Stimulated activated CD4-positive, alpha-beta T cell treated with anti-CD3 and anti-CD28 coated beads, TNF-alpha, amount 100 ng/mL, for 1 hour (primary cell): ENCODE measurements around the gene UGT1A5.
A peak's percentile ranks its signal among the peaks of the same experiment; 100 is the strongest.
"Not testable (repeated sequence)": the region's sequence is repeated elsewhere in the genome, so short reads cannot be mapped to it uniquely, and the experiment has no call there.

Experiments
- DNase-seq, 3 donors: peaks; one replicate each; pipeline ENCODE4 v3.0.0-alpha.2; 2020; ENCODE audit warnings: low read depth in 3 of 3, low spot score in 1 of 3

UGT1A5 gene

DNA sequence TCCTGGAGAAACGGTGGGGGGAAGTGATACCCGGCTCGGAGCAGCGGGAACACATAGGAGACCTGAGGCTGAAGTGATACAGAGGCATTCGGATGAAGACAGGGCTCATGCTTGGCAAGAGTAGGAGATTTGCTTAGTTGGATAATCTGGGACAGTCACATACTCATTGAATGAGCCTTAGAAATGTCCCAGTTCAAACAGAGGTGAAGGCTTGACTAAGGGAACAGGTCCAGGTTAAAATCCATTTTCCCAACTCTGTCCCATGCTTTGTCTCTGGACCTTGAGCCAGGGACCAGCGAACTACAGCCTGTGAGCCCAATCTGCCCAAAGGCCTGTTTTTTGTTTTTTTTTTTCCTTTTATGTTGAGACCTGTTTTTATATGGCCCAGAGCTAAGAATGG is 18.7 kb upstream of the UGT1A5 start:
- no peak for DNase-seq

GRCh38 chr2:233698740-233699139 is 14.0 kb upstream of the UGT1A5 start:
- DNase-seq: no peak

DNA sequence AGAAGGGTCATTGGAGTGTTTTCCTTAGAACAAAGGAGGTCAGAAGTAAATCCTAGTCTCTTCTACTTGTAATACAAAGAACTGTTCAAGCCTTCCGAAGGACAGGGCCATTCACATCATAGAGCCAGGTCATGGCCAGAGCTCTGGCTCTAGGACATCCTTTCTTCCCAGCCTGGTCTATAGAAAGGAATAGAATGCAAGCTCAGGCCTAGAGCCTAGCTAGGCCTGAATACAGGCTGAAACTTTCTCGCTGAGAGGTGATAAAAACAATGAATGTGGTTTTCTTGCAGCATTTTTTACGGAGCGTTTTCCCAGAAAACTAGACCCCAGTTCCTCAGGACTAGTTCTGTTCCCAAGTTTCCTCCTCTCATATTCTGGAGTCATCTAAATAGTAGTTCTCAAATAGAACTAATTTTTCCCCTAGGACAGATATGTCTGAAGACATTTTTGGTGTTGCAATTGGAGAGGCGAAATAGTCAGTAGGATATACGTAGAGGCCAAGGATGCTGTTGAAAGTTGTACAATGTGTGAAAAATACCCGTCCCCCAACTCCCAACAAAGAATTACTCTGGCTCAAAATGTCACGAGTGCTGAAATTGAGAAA is 13.2 kb upstream of the UGT1A5 start:
- no peak for DNase-seq

DNA sequence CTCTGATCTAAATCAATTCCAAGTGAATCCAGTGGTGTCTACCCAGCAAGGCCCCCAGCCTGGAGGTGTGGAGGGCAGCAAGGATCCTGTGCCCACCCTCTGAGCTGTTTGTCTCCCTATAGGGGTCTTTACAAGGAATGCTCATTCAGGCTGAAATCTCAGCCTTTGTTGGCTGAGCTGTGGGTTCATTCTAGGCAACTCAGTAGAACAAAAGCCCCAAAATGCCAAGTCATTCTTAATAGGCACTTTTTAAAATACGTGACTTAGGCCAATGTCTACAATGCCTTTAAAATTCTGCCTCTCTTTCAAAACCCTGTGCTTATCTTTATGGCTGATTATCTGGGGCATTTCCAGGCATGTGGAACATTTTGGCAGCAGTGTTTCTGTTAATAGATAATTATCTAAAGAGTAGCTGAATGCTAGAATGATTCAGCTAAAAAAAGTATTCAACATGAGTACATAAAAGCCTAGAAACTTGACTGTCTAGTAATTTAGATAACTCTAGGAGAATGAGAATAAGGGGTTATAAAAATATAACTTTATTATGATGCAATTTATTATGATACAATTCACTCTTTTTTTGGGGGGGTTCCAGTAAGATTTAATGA is 12.6 kb upstream of the UGT1A5 start:
- DNase-seq: no peak

DNA sequence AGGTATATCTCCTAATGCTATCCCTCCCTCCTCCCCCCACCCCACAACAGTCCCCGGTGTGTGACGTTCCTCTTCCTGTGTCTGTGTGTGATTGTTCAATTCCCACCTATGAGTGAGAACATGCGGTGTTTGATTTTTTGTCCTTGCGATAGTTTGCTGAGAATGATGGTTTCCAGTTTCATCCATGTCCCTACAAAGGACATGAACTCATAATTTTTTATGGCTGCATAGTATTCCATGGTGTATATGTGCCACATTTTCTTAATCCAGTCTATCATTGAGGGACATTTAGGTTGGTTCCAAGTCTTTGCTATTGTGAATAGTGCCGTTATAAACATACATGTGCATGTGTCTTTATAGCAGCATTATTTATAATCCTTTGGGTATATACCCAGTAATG is 11.9 kb upstream of the UGT1A5 start:
- DNase-seq: not testable (repeated sequence)

DNA sequence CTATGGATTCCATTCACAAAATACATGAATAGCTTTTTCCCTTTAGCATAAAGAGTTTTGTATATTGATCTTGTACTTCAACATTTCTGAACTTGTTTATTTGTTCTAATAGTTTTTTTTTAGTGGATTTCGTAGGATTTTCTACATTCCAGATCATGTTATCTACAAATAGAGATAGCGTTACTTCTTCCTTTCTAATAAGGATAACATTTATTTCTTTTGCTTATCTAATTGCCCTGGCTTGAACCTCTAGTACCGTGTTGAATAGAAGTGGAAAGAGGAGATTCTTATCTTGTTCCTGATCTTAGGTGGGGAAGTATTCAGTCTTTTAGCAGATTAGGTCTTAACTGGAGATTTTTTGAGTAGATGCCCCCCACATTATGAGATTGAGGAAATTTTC is 10.5 kb upstream of the UGT1A5 start:
- DNase-seq: no peak

DNA sequence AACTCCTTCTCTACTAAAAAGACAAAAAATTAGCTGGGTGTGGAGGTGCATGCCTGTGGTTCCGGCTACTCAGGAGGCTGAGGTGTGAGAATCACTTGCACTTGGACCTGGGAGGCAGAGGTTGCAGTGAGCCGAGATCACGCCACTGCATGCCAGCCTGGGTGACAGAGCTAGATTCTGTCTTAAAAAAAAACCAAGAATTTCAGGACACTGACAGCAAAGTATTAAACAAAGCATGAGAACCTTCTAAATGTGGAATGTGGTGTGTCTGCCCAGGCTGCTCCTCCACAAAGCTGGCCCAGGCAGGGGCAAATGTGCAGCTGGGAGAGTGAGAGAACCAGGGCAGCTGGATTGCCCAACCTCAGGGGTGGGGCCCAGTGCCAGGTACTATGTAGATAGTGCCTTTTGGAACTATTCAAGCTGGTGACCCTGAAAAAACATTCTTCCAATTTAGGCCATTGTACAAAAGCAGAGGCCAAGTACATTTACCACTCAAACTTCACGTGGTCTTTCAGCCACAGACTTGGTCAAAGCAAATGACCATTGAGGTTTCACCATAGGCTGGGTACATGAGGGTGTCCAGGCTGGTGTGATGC is 6.7 kb upstream of the UGT1A5 start:
- DNase-seq: no peak

DNA sequence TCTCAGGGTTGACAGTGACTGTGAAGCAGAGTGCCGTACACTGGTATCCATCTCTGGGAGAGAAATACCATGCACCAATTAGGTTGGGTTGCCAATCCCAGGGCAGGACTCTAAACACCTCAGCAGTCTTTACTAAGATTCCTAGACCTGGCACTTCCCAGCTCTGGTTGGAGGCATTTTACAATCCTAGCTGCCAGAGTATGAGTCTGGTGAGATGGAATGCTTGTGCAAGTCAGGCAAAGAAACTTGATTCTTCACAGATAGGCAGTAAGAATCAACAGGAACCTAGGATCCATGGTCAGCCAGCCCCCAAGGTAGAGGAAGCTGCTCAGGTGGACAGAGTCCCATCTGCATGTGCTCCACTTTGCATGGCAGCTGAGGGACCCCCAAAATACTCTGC is 6.0 kb upstream of the UGT1A5 start:
- no peak for DNase-seq

GRCh38 chr2:233707940-233708644 is 4.6 kb upstream of the UGT1A5 start:
- no peak for DNase-seq

DNA sequence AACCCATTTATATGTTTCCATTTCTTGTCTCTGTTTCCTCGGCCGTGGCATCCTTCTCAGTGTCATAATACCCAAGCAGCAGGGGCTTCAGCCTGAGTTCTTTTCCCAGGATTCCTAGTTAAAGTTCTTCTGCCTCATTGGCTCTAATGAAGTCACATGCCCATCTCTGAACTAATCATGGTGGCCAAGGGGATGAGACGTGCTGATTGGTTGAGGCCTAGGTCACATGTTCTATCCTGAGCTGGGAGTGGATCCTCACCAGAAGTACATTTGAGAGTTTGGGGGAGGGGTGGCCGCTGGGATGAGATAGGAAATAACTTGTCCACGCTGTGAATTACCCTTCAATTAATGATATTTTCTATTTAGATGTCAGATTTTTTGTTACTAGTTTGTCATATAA is 3.8 kb upstream of the UGT1A5 start:
- DNase-seq: no peak

DNA sequence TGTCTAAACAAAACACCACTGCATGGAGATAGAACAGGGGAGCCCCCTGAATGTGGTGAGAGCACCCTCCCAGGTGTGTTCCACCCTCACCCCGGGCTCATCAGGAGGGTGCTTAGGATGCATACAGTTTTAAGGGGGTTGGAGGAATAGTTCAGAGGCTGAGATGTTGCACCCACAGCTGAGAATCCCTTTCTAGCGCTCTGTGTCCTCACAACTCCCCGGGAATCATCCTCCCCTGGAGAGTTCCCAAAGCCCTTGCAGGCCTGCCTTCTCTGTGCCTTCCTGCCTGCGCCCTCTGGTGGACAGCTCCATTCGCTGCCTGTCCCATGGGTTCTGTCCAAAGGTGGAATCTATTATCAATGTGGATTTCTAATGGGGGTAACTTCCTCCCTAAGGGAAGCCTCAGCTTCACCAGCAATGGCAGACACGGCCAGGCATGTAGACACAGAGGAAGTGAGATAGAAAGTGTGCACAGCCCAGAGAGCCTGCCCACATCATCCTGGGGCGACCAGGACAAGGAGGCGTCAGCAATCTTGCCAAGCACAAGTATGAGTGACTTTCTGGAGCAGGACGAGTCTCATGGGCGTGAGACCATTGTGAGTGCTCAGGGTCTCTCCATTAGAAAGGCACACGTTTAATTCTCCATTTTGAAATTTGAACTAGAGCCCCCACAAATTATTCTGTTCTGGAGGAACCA is 1.2 kb upstream of the UGT1A5 start:
- peak; percentile 9 to 49 (median 18) for DNase-seq

- no peak for DNase-seq
Measured at GRCh38 chr2:233713262-233713615, 532 bp downstream of the UGT1A5 start.

DNA sequence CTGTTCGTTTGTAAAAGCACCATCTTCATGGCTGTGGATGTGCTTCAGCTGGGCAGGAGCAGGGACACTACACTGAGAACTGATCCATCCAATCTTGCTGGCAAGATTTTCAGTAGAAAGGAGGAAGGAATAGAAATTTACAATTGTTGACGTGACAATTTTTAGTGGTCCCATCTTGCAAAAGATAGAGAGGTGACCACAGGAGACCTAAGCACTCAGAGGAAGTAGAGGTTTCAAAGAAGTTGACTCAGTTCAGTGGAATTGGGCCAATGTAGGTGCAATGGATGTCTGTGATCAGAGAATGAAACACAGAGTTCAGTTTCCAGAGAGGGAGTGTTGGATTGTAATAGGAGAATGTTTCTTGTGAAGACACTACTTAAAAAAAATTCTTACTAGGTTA is 1.4 kb downstream of the UGT1A5 start:
- DNase-seq: no peak

GRCh38 chr2:233718552-233718951 is 5.8 kb downstream of the UGT1A5 start, which contains the start of gene UGT1A4:
UGT1A4 (plus strand) TSS chr2:233718736; CDS start chr2:233718821, 85 bp downstream.
- no peak for DNase-seq

GRCh38 chr2:233728723-233729301 is 16.1 kb downstream of the UGT1A5 start, which contains the start of gene UGT1A3:
UGT1A3 (plus strand) TSS chr2:233729042; CDS start chr2:233729127, 85 bp downstream.
- no peak for DNase-seq

DNA sequence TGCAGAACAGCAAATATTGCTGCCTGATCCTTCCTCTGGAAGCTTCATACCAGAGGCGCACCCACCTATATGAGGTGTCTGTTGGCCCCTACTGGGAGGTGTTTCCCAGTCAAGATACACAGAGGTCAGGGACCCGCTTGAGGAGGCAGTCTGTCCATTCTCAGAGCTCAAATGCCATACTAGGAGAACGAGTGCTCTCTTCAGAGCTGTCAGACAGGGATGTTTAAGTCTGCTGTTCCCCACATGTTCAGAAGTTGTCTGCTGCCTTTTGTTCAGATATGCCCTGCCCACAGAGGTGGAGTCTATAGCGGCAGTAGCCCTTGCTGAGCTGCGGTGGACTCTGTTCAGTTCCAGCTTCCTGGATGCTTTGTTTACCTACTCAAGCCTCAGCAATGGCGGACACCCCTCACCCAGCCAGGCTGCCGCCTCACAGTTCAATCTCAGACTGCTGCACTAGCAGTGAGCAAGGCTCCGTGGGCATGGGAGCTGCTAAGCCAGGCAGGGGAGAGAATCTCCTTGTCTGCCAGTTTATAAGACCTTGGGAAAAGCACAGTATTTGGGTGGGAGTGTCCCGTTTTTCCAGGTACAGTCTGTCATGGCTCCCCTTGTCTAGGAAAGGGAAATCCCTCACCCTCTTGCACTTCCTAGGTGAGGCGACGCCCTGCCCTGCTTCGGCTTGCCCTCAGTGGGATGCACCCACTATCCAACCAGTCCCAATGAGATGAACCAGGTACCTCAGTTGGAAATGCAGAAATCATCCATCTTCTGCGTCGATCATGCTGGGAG is 24.4 kb downstream of the UGT1A5 start:
- not testable (repeated sequence) for DNase-seq

- no peak for DNase-seq
Measured at GRCh38 chr2:233740870-233741269, 28.2 kb downstream of the UGT1A5 start.

DNA sequence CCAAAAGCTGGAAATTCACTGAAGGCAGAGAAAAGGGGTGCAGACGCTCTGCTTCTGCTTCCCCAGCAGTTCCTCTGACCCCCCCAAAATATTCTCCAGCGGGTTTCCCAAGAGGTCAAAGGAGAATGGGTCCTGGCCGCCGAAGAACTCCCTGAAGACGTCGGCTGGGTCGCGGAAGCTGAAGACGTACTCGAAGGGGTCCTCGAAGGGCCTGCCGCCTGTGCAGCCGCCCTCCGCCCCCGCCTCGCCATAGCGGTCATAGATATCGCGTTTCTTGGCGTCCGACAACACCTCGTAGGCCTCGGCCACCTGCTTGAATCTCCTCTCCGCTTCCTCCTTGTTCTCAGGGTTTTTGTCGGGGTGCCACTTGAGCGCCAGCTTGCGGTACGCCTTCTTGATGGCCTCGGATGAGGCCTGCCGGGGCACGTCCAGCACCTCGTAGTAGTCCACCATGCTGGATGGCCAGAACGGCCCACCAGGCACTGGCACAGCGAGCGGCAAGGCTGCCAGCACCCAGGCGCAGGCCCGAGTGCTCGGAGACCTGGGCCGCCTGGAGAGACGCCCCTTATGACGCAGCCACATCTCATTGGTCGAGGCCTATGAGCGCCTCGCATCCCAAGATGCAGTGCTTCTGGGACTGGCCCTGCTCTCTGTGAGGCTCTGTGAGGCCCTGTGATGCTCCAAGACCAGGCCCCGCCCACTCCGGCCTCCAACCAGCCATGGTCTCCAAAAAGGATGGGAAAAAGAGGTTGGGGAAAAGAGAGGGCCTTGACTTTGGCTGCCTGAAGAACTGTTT is 31.0 kb downstream of the UGT1A5 start:
- no peak for DNase-seq

DNA sequence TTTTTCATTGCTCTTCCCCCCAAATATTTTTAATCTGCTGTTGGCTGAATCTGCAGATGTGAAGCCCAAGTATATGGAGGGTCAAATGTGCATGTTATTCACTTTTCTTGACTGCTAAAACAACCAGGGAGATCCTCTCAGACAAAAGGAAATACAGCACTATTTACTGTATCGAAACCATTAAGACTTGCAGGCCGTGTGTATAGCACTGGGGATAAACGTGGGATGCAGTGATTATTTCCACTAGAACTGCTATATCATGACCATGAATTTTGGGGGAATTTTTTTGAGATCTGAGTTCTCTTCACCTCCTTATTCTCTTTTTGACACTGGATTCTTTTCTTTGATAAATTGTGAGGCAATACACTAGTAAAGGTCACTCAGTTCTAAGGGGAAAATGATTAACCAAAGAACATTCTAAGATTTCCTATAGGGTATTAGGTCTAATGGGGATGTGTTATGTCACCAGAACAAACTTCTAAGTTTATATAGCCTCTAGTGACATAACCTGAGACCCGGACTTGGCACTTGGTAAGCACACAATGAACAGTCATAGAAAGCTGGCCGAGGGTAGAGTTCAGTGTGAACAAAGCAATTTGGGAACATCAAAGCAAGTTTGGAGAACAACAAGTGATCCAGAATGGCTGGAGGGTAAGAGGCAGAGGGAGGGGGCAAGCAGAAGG is 32.5 kb downstream of the UGT1A5 start:
- no peak for DNase-seq
